HepG2 (cell line): ENCODE measurements around the gene CAPRIN1. TPM values are rescaled to one million over a fixed set of nuclear protein-coding genes. Genes with fewer than 3 reads are reported as not detected.

ENCODE experiments used
- ARID5B ChIP-seq: IDR thresholded peaks from 2 replicates; pipeline ENCODE4 v1.4.0; 2020; ENCODE audit warnings: mild to moderate bottlenecking, missing genetic modification reagents
- DNMT3B ChIP-seq: conservative IDR thresholded peaks from 2 replicates; pipeline ENCODE4 v1.6.1; 2016; ENCODE audit warnings: missing biosample characterization, control low read depth
- HINFP ChIP-seq: sonication (generic); formaldehyde crosslinking; IDR thresholded peaks from 2 replicates; pipeline ENCODE4 v1.4.0; 2020; ENCODE audit warnings: low read depth, mild to moderate bottlenecking, missing genetic modification reagents
- HNF1B ChIP-seq: sonication (generic); formaldehyde crosslinking; IDR thresholded peaks from 2 replicates; pipeline ENCODE4 v1.5.1; 2020; ENCODE audit warnings: mild to moderate bottlenecking, moderate library complexity, missing genetic modification reagents
- KAT8 ChIP-seq: IDR thresholded peaks from 2 replicates; pipeline ENCODE4 v1.6.1; 2016; ENCODE audit warnings: missing genetic modification reagents, missing compliant biosample characterization
- MATR3 ChIP-seq: sonication (generic); formaldehyde crosslinking; IDR thresholded peaks from 2 replicates; pipeline ENCODE4 v1.4.0; 2020; ENCODE audit warnings: missing genetic modification reagents
- NFIC ChIP-seq: IDR thresholded peaks from 2 replicates; pipeline ENCODE4 v1.6.1; 2012; ENCODE audit warnings: mild to moderate bottlenecking, low read length, inconsistent platforms
- NKX3-1 ChIP-seq: sonication (generic); formaldehyde crosslinking; IDR thresholded peaks from 2 replicates; pipeline ENCODE4 v1.5.0; 2020; ENCODE audit warnings: missing genetic modification reagents
- PCBP1 ChIP-seq: fragments of 200-400 bp; formaldehyde crosslinking; IDR thresholded peaks from 2 replicates; pipeline ENCODE4 v1.6.1; 2017; ENCODE audit warnings: mild to moderate bottlenecking, low read depth, low read length, borderline replicate concordance
- PHF20 ChIP-seq: sonication (generic); formaldehyde crosslinking; IDR thresholded peaks from 2 replicates; pipeline ENCODE4 v1.5.0; 2020; ENCODE audit warnings: mild to moderate bottlenecking, missing genetic modification reagents
- SCMH1 ChIP-seq: sonication (generic); formaldehyde crosslinking; IDR thresholded peaks from 2 replicates; pipeline ENCODE4 v1.9.0; 2021; ENCODE audit warnings: missing genetic modification reagents, mild to moderate bottlenecking, borderline replicate concordance
- TRIM24 ChIP-seq: sonication (generic); formaldehyde crosslinking; IDR thresholded peaks from 2 replicates; pipeline ENCODE4 v1.8.0; 2022; ENCODE audit warnings: mild to moderate bottlenecking, missing genetic modification reagents
- ZNF143 ChIP-seq: sonication (generic); formaldehyde crosslinking; IDR thresholded peaks from 2 replicates; pipeline ENCODE4 v1.4.0; 2020; ENCODE audit warnings: missing genetic modification reagents
- ZNF484 ChIP-seq: sonication (generic); formaldehyde crosslinking; IDR thresholded peaks from 2 replicates; pipeline ENCODE4 v1.5.1; 2020; ENCODE audit warnings: mild to moderate bottlenecking, low read depth, missing genetic modification reagents, borderline replicate concordance
- ZNF513 ChIP-seq: sonication (generic); formaldehyde crosslinking; conservative IDR thresholded peaks from 2 replicates; pipeline ENCODE4 v1.5.0; 2020; ENCODE audit warnings: missing genetic modification reagents
- ZNF577 ChIP-seq: sonication (generic); formaldehyde crosslinking; IDR thresholded peaks from 2 replicates; pipeline ENCODE4 v1.4.0; 2020; ENCODE audit warnings: mild to moderate bottlenecking, low read depth, missing genetic modification reagents, borderline replicate concordance
- ZNF580 ChIP-seq: IDR thresholded peaks from 2 replicates; pipeline ENCODE4 v1.6.1; 2016; ENCODE audit warnings: low read depth, borderline replicate concordance
- ZNF704 ChIP-seq: sonication (generic); formaldehyde crosslinking; IDR thresholded peaks from 2 replicates; pipeline ENCODE4 v1.8.1; 2023; ENCODE audit warnings: mild to moderate bottlenecking, inconsistent platforms, moderate library complexity, missing genetic modification reagents, borderline replicate concordance
- polyA plus RNA-seq, 8 experiments: library from polyadenylated mRNA; depleted of rRNA in 3 of 8; stranded (reverse) in 7 of 8; unstranded in 1 of 8; fragments of >200 nt; fragmentation: Illumina TruSeq in 4 of 8; extraction: Trizol in 4 of 8; gene quantifications; 2 replicates each; pipeline versions ENCODE4 v1.2.1 to v1.2.3, GENCODE V29; 2011 to 2016; ENCODE audit warnings: low read depth in 4 of 8, missing spikeins in 1 of 8, mixed read lengths in 1 of 8; ENCODE audit not compliant: insufficient read depth in 1 of 8
- total RNA-seq, 5 experiments: library from RNA; depleted of rRNA; stranded (reverse); fragments of >200 nt; fragmentation: Illumina TruSeq; extraction: Trizol; gene quantifications; 2 replicates each; pipeline ENCODE4 v1.2.3, GENCODE V29; 2016; ENCODE audit warnings: low read depth in 1 of 5

The CAPRIN1 gene
- total and polyA plus RNA-seq, 2 of the 13 experiments (the other 11 are each of a cell fraction or from before 2014, with no cell fraction given) = 114 to 162 TPM

- TF ChIP-seq ZNF580 (peak; percentile 80; the same call in 1 of the 2 replicates), PCBP1 (0 out of 2 replicates have a peak, but pooled peaks have one; percentile 44), KAT8 (peak; percentile 99), ZNF577 (CRISPR knock-in tag) (no peak), ZNF143 (CRISPR knock-in tag) (peak; percentile 63), DNMT3B (CRISPR knock-in tag) (peak; percentile 69; the same call in 1 of the 2 replicates), HINFP (CRISPR knock-in tag) (peak; percentile 33; the same call in 1 of the 2 replicates), NFIC (no peak), MATR3 (CRISPR knock-in tag) (no peak), NKX3-1 (CRISPR knock-in tag) (peak; percentile 32; the same call in 1 of the 2 replicates), TRIM24 (no peak), PHF20 (peak; percentile 100), SCMH1 (CRISPR knock-in tag) (no peak), ZNF704 (CRISPR knock-in tag) (peak; percentile 71; the same call in 1 of the 2 replicates), ARID5B (CRISPR knock-in tag) (peak; percentile 64), HNF1B (CRISPR knock-in tag) (peak; percentile 75), ZNF484 (CRISPR knock-in tag) (no peak), ZNF513 (CRISPR knock-in tag) (no peak)
Measured at GRCh38 chr11:34105079-34105956, 53.8 kb downstream of the CAPRIN1 start, which contains the start of gene NAT10 (continued).
